ENCODE data around the gene NDUFV3.

DNA sequence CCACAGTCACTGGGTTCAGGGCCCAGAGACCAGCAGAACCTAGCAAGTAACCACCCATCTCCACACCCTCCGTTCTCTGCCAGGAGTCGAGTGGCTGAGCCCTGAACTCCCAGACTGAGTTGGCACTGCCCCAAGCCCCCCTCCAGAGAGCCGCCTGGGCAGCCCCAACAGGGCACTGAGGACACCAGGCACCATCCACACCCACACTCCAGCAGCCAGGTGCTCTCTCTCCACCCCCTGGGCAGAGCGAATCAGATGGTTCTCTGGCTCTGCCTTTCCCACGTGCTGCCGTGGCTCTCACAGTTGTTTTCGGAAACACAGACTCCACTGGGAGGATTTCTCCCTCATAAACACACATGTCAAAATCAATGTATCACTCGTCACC lies 27.3 kb upstream of the NDUFV3 start:
- TF ChIP-seq CTCF (IDR thresholded peaks at IDR 0.05 in 8 of 11, conservative IDR thresholded peaks at IDR 0.05 in 3 of 11) (no peak), POLR2AphosphoS5 (IDR thresholded peaks at IDR 0.05) (no peak), POLR2A (IDR thresholded peaks at IDR 0.05) (no peak)

All from spleen (tissue), 7 donors.